Mesenchymal stem cell (in vitro differentiated cells and primary cell): Measurements from ENCODE around the gene ANKRD10.

ENCODE experiments used
- DNase-seq: peaks from one replicate; pipeline ENCODE4 v3.0.0-alpha.2; 2013
- H2AFZ ChIP-seq: one replicate; pipeline ENCODE4 v1.6.1; 2013; ENCODE audit warnings: low read depth, mild to moderate bottlenecking, control low read depth, inconsistent platforms, low read length, moderate library complexity
- H2AK5ac ChIP-seq: 2 replicates; pipeline ENCODE4 v1.6.1; 2013; ENCODE audit warnings: low read length, moderate library complexity, mild to moderate bottlenecking, inconsistent platforms; ENCODE audit not compliant: severe bottlenecking
- H2BK120ac ChIP-seq: one replicate; pipeline ENCODE4 v1.6.1; 2013; ENCODE audit warnings: low read depth, mild to moderate bottlenecking, inconsistent platforms, low read length, moderate library complexity
- H2BK12ac ChIP-seq, 2 experiments: one replicate each; pipeline ENCODE4 v1.6.1; 2013; ENCODE audit warnings: inconsistent platforms in 2 of 2, low read length in 2 of 2, mild to moderate bottlenecking in 2 of 2, moderate library complexity in 2 of 2, control low read depth in 1 of 2
- H2BK15ac ChIP-seq: one replicate; pipeline ENCODE4 v1.6.1; 2013; ENCODE audit warnings: mild to moderate bottlenecking, low read depth, inconsistent platforms; ENCODE audit not compliant: poor library complexity, severe bottlenecking
- H2BK5ac ChIP-seq: 2 replicates; pipeline ENCODE4 v1.6.1; 2013; ENCODE audit warnings: low read depth, mild to moderate bottlenecking, low read length, control low read depth, inconsistent platforms; ENCODE audit not compliant: poor library complexity, severe bottlenecking
- H3K14ac ChIP-seq, 2 experiments: one replicate each; pipeline ENCODE4 v1.6.1; 2013; ENCODE audit warnings: inconsistent platforms in 2 of 2, low read length in 2 of 2, control low read depth in 1 of 2, mild to moderate bottlenecking in 1 of 2, moderate library complexity in 1 of 2
- H3K18ac ChIP-seq, 2 experiments: one replicate each; pipeline ENCODE4 v1.6.1; 2013; ENCODE audit warnings: inconsistent platforms in 2 of 2, low read length in 2 of 2, control low read depth in 1 of 2, low read depth in 1 of 2, mild to moderate bottlenecking in 1 of 2
- H3K23ac ChIP-seq, 2 experiments: one replicate each; pipeline ENCODE4 v1.6.1; 2013; ENCODE audit warnings: inconsistent platforms in 2 of 2, low read length in 2 of 2, mild to moderate bottlenecking in 2 of 2, moderate library complexity in 2 of 2, control low read depth in 1 of 2
- H3K27ac ChIP-seq: 2 replicates; pipeline ENCODE4 v1.5.1; 2013; ENCODE audit warnings: mild to moderate bottlenecking, moderate library complexity, low read length, control low read depth, inconsistent platforms; ENCODE audit not compliant: poor library complexity, severe bottlenecking
- H3K27me3 ChIP-seq, 2 experiments: 2 replicates each; pipeline versions ENCODE4 v1.6.1 to v1.7.0; 2013; ENCODE audit warnings: low read length in 2 of 2, mild to moderate bottlenecking in 2 of 2, moderate library complexity in 2 of 2, control low read depth in 1 of 2, inconsistent platforms in 1 of 2; ENCODE audit not compliant: control insufficient read depth in 1 of 2, insufficient read depth in 1 of 2
- H3K36me3 ChIP-seq, 2 experiments: 2 replicates each; pipeline versions ENCODE4 v1.6.1 to v1.7.0; 2013; ENCODE audit warnings: low read length in 2 of 2, control low read depth in 1 of 2, inconsistent platforms in 1 of 2, low read depth in 1 of 2, mild to moderate bottlenecking in 1 of 2; ENCODE audit not compliant: insufficient read depth in 2 of 2, control insufficient read depth in 1 of 2
- H3K4ac ChIP-seq, 2 experiments: one replicate each; pipeline ENCODE4 v1.6.1; 2013; ENCODE audit warnings: inconsistent platforms in 2 of 2, low read length in 2 of 2, mild to moderate bottlenecking in 2 of 2, moderate library complexity in 2 of 2, control low read depth in 1 of 2, low read depth in 1 of 2
- H3K4me1 ChIP-seq: 2 replicates; pipeline ENCODE4 v1.6.1; 2013; ENCODE audit warnings: low read depth, low read length, control low read depth; ENCODE audit not compliant: control insufficient read depth, insufficient read depth
- H3K4me2 ChIP-seq: 2 replicates; pipeline ENCODE4 v1.6.1; 2013; ENCODE audit warnings: low read length, mild to moderate bottlenecking, inconsistent platforms; ENCODE audit not compliant: poor library complexity, severe bottlenecking
- H3K4me3 ChIP-seq, 2 experiments: 2 replicates each; pipeline versions ENCODE4 v1.5.1 to v1.7.0; 2013; ENCODE audit warnings: low read length in 2 of 2, mild to moderate bottlenecking in 2 of 2, control low read depth in 1 of 2, low read depth in 1 of 2; ENCODE audit not compliant: insufficient read depth in 1 of 2
- H3K79me1 ChIP-seq: replicated peaks from 2 replicates; pipeline ENCODE4 v1.6.1; 2013; ENCODE audit warnings: mild to moderate bottlenecking, control low read depth, low read length, inconsistent platforms; ENCODE audit not compliant: poor library complexity, severe bottlenecking
- H3K9ac ChIP-seq: 2 replicates; pipeline ENCODE4 v1.7.0; 2013; ENCODE audit warnings: mild to moderate bottlenecking, low read length, moderate library complexity
- H3K9me3 ChIP-seq: 2 replicates; pipeline ENCODE4 v1.7.0; 2013; ENCODE audit warnings: mild to moderate bottlenecking, low read length; ENCODE audit not compliant: control insufficient read depth
- H4K8ac ChIP-seq: one replicate; pipeline ENCODE4 v1.6.1; 2013; ENCODE audit warnings: inconsistent platforms, mild to moderate bottlenecking, low read length, moderate library complexity
- H4K91ac ChIP-seq: one replicate; pipeline ENCODE4 v1.6.1; 2013; ENCODE audit warnings: mild to moderate bottlenecking, low read length, inconsistent platforms
- WGBS: methylation state at CpG from one replicate; pipeline ENCODE4 v1.1.7; 2013; ENCODE audit warnings: mixed read lengths; 5-methylcytosine and 5-hydroxymethylcytosine counted together

ANKRD10 gene

DNA sequence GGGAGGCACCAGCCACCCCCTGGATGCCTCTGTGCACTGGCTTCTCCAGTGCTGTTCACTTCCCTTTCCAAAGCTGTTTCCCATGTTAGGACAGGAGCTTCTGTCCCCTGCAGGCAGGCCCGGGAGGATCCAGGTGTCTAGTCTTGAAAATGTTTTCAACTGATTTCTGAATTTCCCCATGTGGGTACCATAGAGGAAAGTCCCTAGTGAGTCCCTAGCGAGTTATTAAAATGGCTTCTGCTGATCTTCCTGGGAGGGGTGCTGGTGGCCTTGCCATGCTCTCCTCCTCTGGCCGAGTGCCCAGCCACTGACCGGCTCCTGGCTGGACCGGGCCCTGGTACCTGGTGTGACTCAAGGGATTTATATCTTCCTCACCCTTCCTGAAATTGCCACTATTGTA, 5.2 kb upstream of the ANKRD10 start:
- no peaks in the 10 kb centered on the region for H3K36me3 ChIP-seq
- H2BK120ac ChIP-seq, result no peak overlapping the region
- H3K23ac ChIP-seq, result no peak overlapping the region
- no peaks in the 10 kb centered on the region for H3K9me3 ChIP-seq
- H3K27me3 ChIP-seq, result peaks cover 0 to 10% of the 10 kb centered on the region in 2 experiments
- H4K91ac ChIP-seq, result no peak overlapping the region
- H3K4me1 ChIP-seq, result peaks cover 2% of the 10 kb centered on the region
- H2AFZ ChIP-seq, result no peak overlapping the region
- DNase-seq, result no peak
- no peak overlapping the region for H3K4me2 ChIP-seq
- peaks cover 4% of the 10 kb centered on the region for H3K79me1 ChIP-seq
- H2BK5ac ChIP-seq, result no peak overlapping the region
- H2BK15ac ChIP-seq, result no peak overlapping the region
- H4K8ac ChIP-seq, result no peak overlapping the region
- H3K18ac ChIP-seq, result no peak overlapping the region
- no peak overlapping the region for H3K4me3 ChIP-seq
- 96% methylated on average over 5 of the region's 5 CpGs for WGBS
- H3K4ac ChIP-seq, result no peak overlapping the region
- H3K14ac ChIP-seq, result no peak overlapping the region
- no peak overlapping the region for H3K9ac ChIP-seq
- H3K27ac ChIP-seq, result no peak overlapping the region
- no peak overlapping the region for H2AK5ac ChIP-seq
- H2BK12ac ChIP-seq, result no peak overlapping the region

GRCh38 chr13:110916301-110917142, 1.7 kb upstream of the ANKRD10 start:
- Histone ChIP-seq H2BK5ac (no peak overlapping the region), H3K4ac (no peak overlapping the region), H2AFZ (no peak overlapping the region), H3K36me3 (peaks cover 0 to under 1% of the 10 kb centered on the region in 2 experiments), H2BK12ac (no peak overlapping the region), H2AK5ac (no peak overlapping the region), H3K9ac (peak overlapping the region; percentile 100), H3K18ac (no peak overlapping the region), H2BK120ac (no peak overlapping the region), H2BK15ac (no peak overlapping the region), H3K27ac (peak overlapping the region; percentile 71), H3K4me1 (peaks cover 5% of the 10 kb centered on the region), H3K4me2 (peak overlapping the region; percentile 25), H3K14ac (no peak overlapping the region), H3K23ac (no peak overlapping the region), H3K9me3 (no peaks in the 10 kb centered on the region), H3K4me3 (peak overlapping the region in 1 of 2 experiments; percentile 86), H4K91ac (no peak overlapping the region), H3K79me1 (peaks cover 4% of the 10 kb centered on the region), H3K27me3 (peaks cover 0 to under 1% of the 10 kb centered on the region in 2 experiments), H4K8ac (no peak overlapping the region)
- WGBS, result 81% methylated on average over 2 of the region's 9 CpGs
- DNase-seq, result peak; percentile 89

DNA sequence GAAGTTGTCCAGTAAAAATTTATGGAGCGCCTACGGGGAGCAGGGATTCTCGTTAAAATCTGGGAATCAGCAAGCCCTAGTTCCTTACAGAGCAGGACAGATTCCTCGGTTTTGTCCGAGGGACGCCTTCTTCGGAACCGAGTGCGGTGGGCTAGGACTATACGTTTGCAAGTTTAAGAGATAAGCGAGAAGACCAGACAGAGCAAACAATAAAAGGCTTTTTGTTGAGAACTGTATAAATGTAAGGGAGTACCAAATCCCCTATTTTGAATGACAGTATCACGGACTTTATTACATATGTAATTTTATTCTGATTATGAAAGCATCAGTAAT, 971 bp upstream of the ANKRD10 start:
- no peak overlapping the region for H2BK12ac ChIP-seq
- DNase-seq, result no peak
- H3K23ac ChIP-seq, result no peak overlapping the region
- peak overlapping the region; percentile 11 for H4K91ac ChIP-seq
- H3K36me3 ChIP-seq, result peaks cover 1 to 5% of the 10 kb centered on the region in 2 experiments
- H3K4ac ChIP-seq, result peak overlapping the region in 1 of 2 experiments; percentile 87
- peaks cover 4% of the 10 kb centered on the region for H3K79me1 ChIP-seq
- H3K4me1 ChIP-seq, result peaks cover 7% of the 10 kb centered on the region
- peak overlapping the region; percentile 98 to 99 for H3K18ac ChIP-seq
- peak overlapping the region; percentile 96 for H3K27ac ChIP-seq
- peak overlapping the region; percentile 86 to 100 for H3K4me3 ChIP-seq
- H3K4me2 ChIP-seq, result peak overlapping the region; percentile 64
- WGBS, result 1% methylated on average over 10 of the region's 12 CpGs
- H2AFZ ChIP-seq, result peak overlapping the region; percentile 74
- H3K9ac ChIP-seq, result peak overlapping the region; percentile 100
- no peaks in the 10 kb centered on the region for H3K27me3 ChIP-seq
- peak overlapping the region; percentile 96 for H2BK15ac ChIP-seq
- H3K9me3 ChIP-seq, result no peaks in the 10 kb centered on the region
- peak overlapping the region; percentile 83 for H2AK5ac ChIP-seq
- peak overlapping the region in 1 of 2 experiments; percentile 75 for H3K14ac ChIP-seq
- peak overlapping the region; percentile 99 for H2BK120ac ChIP-seq
- peak overlapping the region; percentile 100 for H2BK5ac ChIP-seq
- peak overlapping the region; percentile 45 for H4K8ac ChIP-seq

DNA sequence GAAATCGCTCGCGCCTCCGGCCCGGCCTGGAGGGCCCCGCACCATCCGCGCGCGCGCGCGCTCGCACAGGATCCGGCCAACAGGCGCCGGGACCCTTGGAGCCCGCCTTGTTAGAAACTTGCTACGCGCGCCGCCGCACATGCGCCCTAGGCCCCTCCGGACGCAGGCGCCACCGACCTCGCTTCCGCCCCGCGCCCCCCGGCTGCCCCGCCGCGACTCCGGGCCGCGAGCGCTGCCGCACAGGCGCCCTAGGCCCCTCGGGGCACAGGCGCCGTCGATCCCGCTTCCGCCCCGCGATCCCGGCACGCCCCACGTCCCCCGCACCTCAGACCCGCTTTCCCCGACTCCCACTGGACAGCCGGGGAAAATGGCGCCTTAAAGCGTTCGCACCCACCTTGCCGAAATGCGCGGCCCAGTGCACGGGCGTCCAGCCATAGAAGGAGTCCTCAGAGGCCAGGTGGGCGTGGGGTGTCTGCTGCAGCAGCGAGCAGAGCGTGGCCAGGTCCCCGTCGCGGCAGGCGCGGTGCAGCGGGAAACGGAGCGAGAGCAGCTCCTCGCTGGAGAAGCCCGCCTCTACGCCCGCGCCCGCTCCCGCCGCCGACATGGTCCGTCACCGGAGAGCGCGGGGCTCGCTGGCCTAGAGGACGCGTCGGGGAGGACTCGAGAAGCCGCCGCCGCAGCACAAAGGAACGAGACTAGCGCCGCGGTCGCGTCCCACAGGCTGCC, 375 bp downstream of the ANKRD10 start:
- under 1% methylated on average over 98 of the region's 103 CpGs for WGBS
- H3K4me3 ChIP-seq, result peak overlapping the region; percentile 93 to 100
- H4K91ac ChIP-seq, result peak overlapping the region; percentile 97
- H2BK120ac ChIP-seq, result peak overlapping the region; percentile 85
- H3K9me3 ChIP-seq, result no peaks in the 10 kb centered on the region
- peaks cover 7% of the 10 kb centered on the region for H3K4me1 ChIP-seq
- H2BK12ac ChIP-seq, result peak overlapping the region; percentile 75 to 98
- H3K36me3 ChIP-seq, result peaks cover 8 to 15% of the 10 kb centered on the region in 2 experiments
- peak; percentile 74 for DNase-seq
- peak overlapping the region; percentile 99 to 100 for H3K23ac ChIP-seq
- peak overlapping the region; percentile 98 to 100 for H3K4ac ChIP-seq
- peak overlapping the region; percentile 90 for H2AK5ac ChIP-seq
- peak overlapping the region; percentile 97 to 100 for H3K14ac ChIP-seq
- peak overlapping the region; percentile 100 for H3K18ac ChIP-seq
- no peaks in the 10 kb centered on the region for H3K27me3 ChIP-seq
- H3K4me2 ChIP-seq, result peak overlapping the region; percentile 70
- H3K79me1 ChIP-seq, result peaks cover 4% of the 10 kb centered on the region
- peak overlapping the region; percentile 99 for H2BK15ac ChIP-seq
- peak overlapping the region; percentile 95 for H3K27ac ChIP-seq
- H2AFZ ChIP-seq, result peak overlapping the region; percentile 99
- H3K9ac ChIP-seq, result peak overlapping the region; percentile 96
- H2BK5ac ChIP-seq, result peak overlapping the region; percentile 95
- H4K8ac ChIP-seq, result peak overlapping the region; percentile 98
